Hepatocyte (in vitro differentiated cells): Measurements from ENCODE around the gene VEGFB.

Experiments used
- EZH2 ChIP-seq: fragments of 200-600 bp; sonication (generic); IDR thresholded peaks from 2 replicates; pipeline ENCODE4 v1.6.1; 2016; ENCODE audit warnings: antibody characterized with exemption, mild to moderate bottlenecking, borderline replicate concordance
- EZH2phosphoT487 ChIP-seq: fragments of 200-600 bp; sonication (generic); IDR thresholded peaks from one replicate; pipeline ENCODE4 v1.6.1; 2018; ENCODE audit warnings: antibody characterized with exemption, mild to moderate bottlenecking, low read depth, moderate library complexity; ENCODE audit not compliant: unreplicated experiment, severe bottlenecking
- TF ChIP-seq, protein P1 (sequence below): fragments of 200-600 bp; sonication (generic); IDR thresholded peaks from 2 replicates; pipeline ENCODE4 v1.5.1; 2016; ENCODE audit warnings: antibody characterized with exemption, mild to moderate bottlenecking; ENCODE audit not compliant: poor library complexity

DNA sequence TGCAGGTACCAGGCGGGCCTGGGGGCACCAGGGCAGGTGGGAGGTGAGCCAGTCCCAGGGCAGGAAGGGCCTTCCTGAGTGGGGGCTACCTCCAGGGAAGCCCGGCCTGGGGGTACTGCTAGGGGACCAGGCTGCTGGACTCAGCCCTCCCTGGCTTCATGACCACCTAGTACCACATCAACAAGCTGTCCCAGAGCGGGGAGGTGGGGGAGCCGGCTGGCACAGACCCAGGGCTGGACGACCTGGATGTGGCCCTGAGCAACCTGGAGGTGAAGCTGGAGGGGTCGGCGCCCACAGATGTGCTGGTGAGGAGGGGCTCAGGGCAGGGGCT is 15.1 kb upstream of the VEGFB start:
- TF ChIP-seq, protein P1, sequence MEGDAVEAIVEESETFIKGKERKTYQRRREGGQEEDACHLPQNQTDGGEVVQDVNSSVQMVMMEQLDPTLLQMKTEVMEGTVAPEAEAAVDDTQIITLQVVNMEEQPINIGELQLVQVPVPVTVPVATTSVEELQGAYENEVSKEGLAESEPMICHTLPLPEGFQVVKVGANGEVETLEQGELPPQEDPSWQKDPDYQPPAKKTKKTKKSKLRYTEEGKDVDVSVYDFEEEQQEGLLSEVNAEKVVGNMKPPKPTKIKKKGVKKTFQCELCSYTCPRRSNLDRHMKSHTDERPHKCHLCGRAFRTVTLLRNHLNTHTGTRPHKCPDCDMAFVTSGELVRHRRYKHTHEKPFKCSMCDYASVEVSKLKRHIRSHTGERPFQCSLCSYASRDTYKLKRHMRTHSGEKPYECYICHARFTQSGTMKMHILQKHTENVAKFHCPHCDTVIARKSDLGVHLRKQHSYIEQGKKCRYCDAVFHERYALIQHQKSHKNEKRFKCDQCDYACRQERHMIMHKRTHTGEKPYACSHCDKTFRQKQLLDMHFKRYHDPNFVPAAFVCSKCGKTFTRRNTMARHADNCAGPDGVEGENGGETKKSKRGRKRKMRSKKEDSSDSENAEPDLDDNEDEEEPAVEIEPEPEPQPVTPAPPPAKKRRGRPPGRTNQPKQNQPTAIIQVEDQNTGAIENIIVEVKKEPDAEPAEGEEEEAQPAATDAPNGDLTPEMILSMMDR: no peak
- TF ChIP-seq EZH2 (no peak), EZH2phosphoT487 (no peak)
